GM21825 (cell line): ENCODE data around the gene CNNM1.

Experiments
- ATAC-seq: cut with Tn5 transposase; IDR thresholded peaks from one replicate; pipeline ENCODE4 v1.9.1; 2021; ENCODE audit warnings: mild to moderate bottlenecking, moderate library complexity; ENCODE audit not compliant: unreplicated experiment

The CNNM1 gene

DNA sequence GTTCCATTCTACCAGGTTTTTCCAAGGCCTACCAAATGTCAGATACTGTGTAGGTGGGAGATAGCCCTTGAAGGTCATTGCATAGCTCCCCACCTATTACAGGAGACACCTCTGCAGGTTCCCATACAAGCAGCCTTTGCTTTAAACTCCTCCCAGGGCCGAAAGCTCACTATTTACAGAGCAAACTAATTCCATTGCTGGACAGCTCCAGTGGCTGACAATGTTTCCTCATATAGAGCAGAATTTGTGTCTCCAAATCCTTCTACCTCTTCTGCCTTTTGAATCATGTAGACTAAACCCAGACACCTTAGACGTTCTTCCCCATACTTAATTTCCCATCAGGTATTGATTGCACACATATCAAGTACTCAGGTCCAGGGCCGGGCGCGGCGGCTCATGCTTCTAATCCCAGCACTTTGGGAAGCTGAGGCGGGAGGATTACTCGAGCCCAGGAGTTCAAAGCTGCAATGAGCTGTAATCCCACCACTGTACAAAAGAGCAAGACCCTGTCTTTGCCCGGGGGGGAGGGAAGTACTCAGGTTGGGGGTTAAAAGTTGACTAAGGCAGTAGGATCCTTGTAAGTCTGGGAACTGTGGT lies 2.1 kb downstream of the CNNM1 start:
- no peak for ATAC-seq

DNA sequence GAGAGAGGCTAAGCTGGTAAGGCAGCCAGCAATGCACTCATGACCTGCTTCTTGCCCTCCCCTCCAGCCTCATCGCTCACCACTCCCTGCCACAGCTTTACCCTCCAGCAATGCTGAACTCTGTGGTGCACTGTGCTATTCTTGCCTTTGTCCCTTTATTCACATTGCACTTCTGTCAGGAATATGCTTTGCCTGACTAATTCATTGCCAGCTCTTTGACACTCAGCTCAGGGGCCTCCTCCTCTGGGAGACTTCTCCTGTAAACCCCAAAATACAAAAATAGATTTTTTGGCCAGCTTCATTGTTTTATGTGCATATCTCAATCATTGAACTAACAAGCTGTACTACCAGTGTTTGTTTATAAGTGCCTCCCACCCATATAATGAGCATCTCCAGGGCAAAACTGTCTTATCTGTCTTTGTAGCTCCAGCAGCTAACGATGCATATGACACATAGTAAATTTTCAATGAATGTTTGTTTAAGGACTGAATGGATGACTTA lies 8.2 kb downstream of the CNNM1 start:
- ATAC-seq = no peak

DNA sequence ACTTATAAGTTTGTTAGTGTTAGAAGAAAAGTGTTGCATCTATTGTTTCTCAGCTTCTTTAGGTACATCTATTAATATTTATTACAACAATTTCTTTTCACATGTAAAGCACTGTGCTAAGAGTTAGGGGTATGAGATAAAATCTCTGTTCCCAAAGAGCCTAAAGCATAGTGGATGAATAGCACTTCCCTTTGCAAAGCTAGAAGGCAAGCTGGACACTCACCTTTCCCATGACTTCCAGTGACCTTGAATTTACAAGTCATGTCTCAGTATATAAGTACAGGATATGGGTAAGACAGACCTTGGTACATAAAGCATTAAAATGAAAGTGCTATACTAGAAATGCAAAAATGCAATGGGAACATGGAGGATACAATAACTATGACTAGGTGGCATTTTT lies 8.7 kb downstream of the CNNM1 start:
- no peak for ATAC-seq

- no peak for ATAC-seq
These were observed 9.9 kb downstream of the CNNM1 start for GRCh38 chr10:99339077-99339476.

DNA sequence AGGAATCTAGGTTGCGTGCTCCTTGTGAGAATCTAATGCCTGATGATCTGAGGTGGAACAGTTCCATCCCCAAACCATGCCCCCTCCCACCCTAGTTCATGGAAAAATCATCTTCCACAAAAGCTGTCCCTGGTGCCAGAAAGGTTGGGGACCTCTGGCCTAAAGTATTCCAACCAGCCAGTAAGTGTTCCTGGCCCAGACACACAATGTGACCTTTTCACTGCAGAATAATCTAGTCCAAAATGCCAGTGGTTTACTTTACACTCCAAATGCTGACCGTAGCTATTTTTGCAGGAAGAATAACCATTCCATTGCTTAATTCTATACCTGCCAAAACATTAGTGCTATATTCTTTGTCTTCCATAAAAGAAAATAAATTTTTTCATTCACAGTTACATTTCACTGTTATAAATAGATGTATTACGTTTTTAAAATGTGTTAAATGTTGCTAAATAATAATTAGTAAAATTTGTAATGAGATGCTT lies 10.4 kb downstream of the CNNM1 start:
- no peak for ATAC-seq

DNA sequence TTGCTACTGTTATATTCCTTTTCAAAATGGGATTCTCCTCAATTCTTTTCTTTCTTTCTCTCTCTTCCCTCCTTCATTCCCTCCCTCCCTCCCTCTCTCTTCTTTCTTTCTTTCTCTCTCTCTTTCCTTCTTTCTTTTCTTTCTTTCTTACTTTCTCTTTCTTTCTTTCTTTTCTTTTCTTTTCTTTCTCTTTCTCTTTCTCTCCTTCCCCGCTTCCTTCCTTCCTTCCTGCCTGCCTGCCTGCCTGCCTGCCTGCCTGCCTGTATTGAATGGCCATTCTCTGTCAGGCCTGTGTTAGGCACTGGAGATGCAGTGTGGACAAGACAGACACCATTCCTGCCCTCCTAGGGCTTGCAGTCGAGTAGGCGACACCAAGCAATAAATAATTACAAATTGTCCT lies 11.5 kb downstream of the CNNM1 start:
- no peak for ATAC-seq

DNA sequence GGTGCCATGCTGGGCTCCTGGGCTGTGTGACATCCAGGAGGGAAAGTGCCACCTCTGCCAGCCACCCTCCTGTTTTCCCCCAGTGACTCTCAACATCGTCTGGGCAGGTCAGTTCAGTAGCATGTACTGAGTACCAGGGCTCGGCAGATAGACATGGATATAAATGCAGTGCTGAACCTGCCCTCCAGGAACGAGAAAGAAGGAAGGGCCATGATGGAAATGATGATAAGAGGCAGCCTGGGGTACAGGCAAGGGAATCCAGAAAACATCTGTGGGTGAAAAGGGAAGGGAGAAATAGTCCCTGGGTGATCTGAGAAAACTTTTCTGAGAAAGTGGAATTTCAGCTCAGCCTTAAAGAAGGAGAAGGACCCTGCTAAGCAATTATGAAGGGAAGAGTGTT lies 12.1 kb downstream of the CNNM1 start:
- no peak for ATAC-seq

- no peak for ATAC-seq
These were observed 12.8 kb downstream of the CNNM1 start for GRCh38 chr10:99341860-99342490.

DNA sequence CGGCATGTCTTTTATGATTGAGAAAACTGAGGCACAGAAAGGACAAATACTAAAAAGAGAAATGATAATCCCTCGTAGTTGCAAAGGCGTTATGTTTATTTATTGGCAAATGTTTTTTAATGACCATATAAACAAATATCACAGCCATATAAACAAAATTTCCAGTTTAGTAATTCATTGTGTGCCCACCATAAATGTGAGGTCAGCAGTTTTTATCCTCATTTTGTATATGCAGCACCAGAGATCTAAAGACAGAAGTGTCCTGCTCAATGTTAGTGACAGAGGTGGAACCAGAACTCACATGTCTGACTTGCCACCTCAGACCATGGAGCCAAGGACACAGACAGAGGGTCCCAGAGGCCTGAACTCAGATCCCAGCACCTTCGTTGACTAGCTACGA lies 14.1 kb downstream of the CNNM1 start:
- ATAC-seq = no peak

DNA sequence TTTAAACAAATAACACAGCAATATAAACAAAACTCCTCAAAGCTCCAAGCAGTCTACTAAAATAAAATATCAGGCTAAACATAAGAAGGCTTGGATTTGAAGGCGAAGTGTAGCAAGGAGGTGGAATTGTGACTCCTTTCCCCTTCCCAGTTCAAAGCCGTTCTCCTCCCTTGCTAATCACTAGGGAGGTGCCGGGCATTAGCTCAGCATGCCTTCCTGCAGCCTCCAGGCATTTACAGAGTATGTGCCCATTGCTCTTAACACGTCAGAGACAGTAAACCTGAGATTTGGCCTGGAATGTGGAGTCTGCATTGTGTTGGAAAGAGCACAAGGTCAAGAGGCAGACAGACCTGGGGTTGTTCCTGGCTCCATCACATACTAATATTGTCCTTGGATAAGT lies 15.6 kb downstream of the CNNM1 start:
- ATAC-seq = no peak

DNA sequence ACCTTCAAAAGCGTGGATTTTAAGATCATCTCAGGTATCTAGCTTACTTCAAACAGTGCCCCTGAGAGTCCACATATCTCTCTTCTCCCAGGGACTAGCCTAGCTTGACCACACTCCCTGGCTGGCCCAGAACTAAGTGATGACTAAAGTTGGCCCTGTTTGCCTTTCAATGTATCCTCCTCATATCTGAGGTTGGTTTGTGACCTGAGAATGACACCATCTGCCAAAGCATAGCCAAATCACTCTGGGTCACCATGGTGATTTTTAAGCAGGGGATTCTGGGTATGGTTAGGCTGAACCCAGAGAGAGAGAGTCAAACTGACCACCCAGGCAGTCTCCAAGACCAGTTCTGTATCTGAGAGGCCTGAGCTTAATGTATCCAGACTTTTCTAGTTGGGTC lies 16.2 kb downstream of the CNNM1 start:
- no peak for ATAC-seq

- no peak for ATAC-seq
These were observed 17.1 kb downstream of the CNNM1 start for GRCh38 chr10:99346247-99346646.

DNA sequence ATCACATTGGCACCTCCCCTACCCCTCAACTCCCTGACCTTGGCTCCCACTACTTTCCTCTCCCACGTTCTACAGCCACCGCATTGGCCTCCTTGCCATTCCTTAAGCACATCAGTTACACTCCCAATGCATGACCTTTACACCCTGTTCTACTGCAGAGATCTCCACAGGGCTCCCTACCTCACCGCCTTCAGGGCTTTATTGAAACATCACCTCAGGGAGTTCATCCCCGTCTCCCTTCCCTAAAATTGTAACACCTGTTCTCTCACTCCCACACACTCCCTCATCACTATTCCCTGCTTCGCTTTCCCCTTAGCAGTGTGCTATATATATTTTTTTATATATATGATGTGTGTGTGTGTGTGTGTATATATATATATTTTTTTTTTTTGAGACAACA lies 18.5 kb downstream of the CNNM1 start:
- no peak for ATAC-seq

DNA sequence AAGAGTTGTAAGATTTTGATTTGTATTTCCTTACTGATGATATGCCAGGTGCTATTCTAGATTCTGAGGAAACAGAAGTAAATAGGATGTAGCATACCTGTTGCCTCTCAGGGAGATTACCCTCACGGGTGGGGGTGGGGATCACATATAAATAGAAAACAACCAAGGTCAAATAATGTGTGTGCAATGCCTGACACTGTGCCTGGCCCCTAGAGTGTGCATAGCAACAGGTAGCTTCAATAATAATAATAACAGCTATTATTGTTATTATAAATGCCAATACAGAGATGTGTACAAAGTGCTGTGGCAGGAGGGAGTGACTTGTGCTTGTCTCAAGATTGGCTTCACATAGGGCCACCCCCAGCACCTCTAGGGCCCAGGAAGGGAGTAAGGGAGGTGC lies 24.0 kb downstream of the CNNM1 start:
- ATAC-seq = no peak

- ATAC-seq = no peak
These were observed 28.5 kb downstream of the CNNM1 start for GRCh38 chr10:99357691-99358090.

GRCh38 chr10:99358101-99358500 lies 28.9 kb downstream of the CNNM1 start:
- no peak for ATAC-seq

DNA sequence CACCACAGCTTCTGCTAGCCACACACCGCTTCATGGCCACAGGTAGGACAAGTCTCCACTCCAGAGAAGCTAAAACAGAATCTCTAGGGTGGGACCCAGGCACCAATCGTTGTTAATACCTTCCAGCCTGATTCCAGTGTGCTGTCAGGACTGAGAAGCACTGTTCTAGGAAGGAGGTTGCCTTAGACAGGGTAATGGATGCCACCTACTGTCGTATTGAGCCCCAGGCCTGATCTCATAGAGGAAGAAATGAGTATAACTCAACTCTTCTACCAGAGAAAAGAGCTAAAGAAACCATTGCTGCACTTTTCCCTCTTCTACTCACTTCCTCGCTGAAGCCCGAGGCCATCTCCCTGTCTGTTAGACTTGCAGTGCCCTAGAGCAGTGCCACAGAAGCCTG lies 31.8 kb downstream of the CNNM1 start:
- ATAC-seq = no peak

DNA sequence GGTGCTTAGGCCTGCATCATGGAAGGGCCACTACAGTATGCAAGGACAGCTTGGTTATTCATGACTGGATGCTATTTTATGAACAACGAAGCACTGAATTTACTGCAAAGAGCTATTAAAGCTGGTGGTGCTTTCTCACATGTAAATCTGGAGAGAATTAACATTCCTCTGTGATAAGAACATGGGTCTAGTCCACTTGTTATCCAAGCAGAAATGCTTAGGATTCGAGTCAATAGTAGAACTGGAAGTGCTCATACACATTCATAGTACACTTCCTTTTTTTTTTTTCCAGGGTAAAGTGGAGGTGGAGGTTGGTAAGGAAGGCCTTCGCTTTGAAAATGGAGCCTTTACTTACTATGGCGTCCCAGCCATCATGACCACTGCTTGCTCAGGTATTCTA lies 35.0 kb downstream of the CNNM1 start:
- ATAC-seq = no peak

- ATAC-seq = no peak
These were observed 36.2 kb downstream of the CNNM1 start for GRCh38 chr10:99365311-99365710.

- no peak for ATAC-seq
These were observed 36.6 kb downstream of the CNNM1 start for GRCh38 chr10:99365736-99366135.

DNA sequence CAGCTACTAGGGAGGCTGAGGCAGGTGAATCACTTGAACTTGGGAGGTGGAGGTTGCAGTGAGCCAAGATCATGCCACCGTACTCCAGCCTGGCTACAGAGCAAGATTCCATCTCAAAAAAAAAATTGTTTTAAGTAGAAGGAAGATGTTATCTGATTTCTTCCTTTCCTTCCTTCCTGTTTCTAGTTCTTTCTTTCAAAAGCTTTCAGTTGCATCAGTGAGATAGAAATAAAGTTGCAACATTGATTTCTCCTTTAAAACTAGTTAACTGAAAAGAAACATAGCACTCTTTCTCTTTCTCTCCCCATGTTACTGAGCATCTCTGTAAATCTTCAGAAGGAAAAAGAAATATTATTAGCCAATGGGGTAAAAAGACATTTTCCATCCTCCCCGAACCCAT lies 37.5 kb downstream of the CNNM1 start:
- no peak for ATAC-seq

GRCh38 chr10:99368646-99369045 lies 39.5 kb downstream of the CNNM1 start:
- no peak for ATAC-seq

DNA sequence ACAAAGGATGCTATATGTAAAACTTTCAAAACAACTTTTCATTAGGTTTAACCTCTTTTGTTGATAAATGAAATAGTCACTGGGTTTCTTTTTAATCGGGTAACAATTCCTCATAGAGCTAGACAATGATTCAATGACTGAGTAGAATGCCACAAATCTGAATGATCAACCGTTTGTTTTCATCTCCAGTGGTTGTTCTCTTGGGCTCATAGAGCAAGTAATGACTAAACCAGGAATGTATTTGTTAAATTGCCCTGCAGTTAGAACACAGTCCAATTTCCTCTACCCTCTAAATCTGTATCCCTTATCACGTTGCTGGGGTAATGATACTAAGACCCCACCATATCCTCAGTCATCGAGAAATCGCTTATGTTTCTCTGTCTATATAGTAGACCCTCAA lies 40.0 kb downstream of the CNNM1 start:
- ATAC-seq = no peak
